Common myeloid progenitor, CD34-positive (primary cell): ENCODE data around the gene CCDC27.
"Not testable (repeated sequence)": the region's sequence is repeated elsewhere in the genome, so short reads cannot be mapped to it uniquely, and the experiment has no call there.

ENCODE experiments used
- CTCF ChIA-PET: fragments of 350-600 bp; sonication (Branson Sonifier 250); formaldehyde crosslinking; loops from one replicate; lab custom pipeline; 2021; ENCODE audit warnings: antibody characterized with exemption; lab: Charles Lee
- POLR2A ChIA-PET: fragments of 350-600 bp; sonication (Branson Sonifier 250); formaldehyde crosslinking; loops from one replicate; lab custom pipeline; 2021; ENCODE audit warnings: antibody characterized with exemption; lab: Charles Lee
- DNase-seq, 3 donors: peaks; one replicate each; pipeline versions ENCODE4 v3.0.0 to v3.0.0-alpha.2; 2013
- H3K27ac ChIP-seq, 2 experiments: 1 replicate in 1 of 2; 2 replicates in 1 of 2; pipeline ENCODE4 v1.7.0; 2013; ENCODE audit warnings: inconsistent platforms in 2 of 2, low read length in 2 of 2, mild to moderate bottlenecking in 2 of 2, low read depth in 1 of 2, moderate library complexity in 1 of 2; ENCODE audit not compliant: severe bottlenecking in 2 of 2, insufficient read depth in 1 of 2, poor library complexity in 1 of 2
- H3K27me3 ChIP-seq, 5 experiments: replicated peaks in 2 of 5; 1 replicate in 3 of 5; 2 replicates in 2 of 5; pipeline versions ENCODE4 v1.6.1 to v1.7.0; 2013; ENCODE audit warnings: low read length in 4 of 5, mild to moderate bottlenecking in 2 of 5, moderate library complexity in 2 of 5, inconsistent platforms in 1 of 5; ENCODE audit not compliant: insufficient read depth in 5 of 5, control insufficient read depth in 4 of 5
- H3K36me3 ChIP-seq, 4 experiments: 1 replicate in 2 of 4; 2 replicates in 2 of 4; pipeline versions ENCODE4 v1.6.1 to v1.7.0; 2013; ENCODE audit warnings: low read length in 3 of 4, control low read depth in 1 of 4, mild to moderate bottlenecking in 1 of 4; ENCODE audit not compliant: control insufficient read depth in 4 of 4, insufficient read depth in 4 of 4
- H3K4me1 ChIP-seq, 4 experiments: 1 replicate in 3 of 4; 2 replicates in 1 of 4; pipeline versions ENCODE4 v1.6.1 to v1.7.1; 2013; ENCODE audit warnings: low read length in 3 of 4, mild to moderate bottlenecking in 3 of 4, control low read depth in 1 of 4, inconsistent platforms in 1 of 4, moderate library complexity in 1 of 4; ENCODE audit not compliant: control insufficient read depth in 4 of 4, insufficient read depth in 4 of 4; ENCODE audit errors: control extremely low read depth in 1 of 4
- H3K4me3 ChIP-seq, 7 experiments: 1 replicate in 4 of 7; 2 replicates in 3 of 7; pipeline versions ENCODE4 v1.5.1 to v1.7.0; 2013; ENCODE audit warnings: mild to moderate bottlenecking in 7 of 7, low read length in 6 of 7, moderate library complexity in 6 of 7, inconsistent platforms in 2 of 7, low read depth in 2 of 7, control low read depth in 1 of 7; ENCODE audit not compliant: insufficient read depth in 4 of 7, control insufficient read depth in 1 of 7; ENCODE audit errors: extremely low read depth in 1 of 7
- H3K9me3 ChIP-seq, 5 experiments: 1 replicate in 4 of 5; 2 replicates in 1 of 5; pipeline versions ENCODE4 v1.6.1 to v1.7.1; 2013; ENCODE audit warnings: low read length in 4 of 5, mild to moderate bottlenecking in 2 of 5, inconsistent platforms in 1 of 5, low read depth in 1 of 5, moderate library complexity in 1 of 5; ENCODE audit not compliant: control insufficient read depth in 4 of 5, insufficient read depth in 2 of 5; ENCODE audit errors: control extremely low read depth in 1 of 5
- WGBS: methylation state at CpG from one replicate; pipeline ENCODE4 v1.1.5; 2013; ENCODE audit not compliant: insufficient coverage; 5-methylcytosine and 5-hydroxymethylcytosine counted together

The CCDC27 gene

GRCh38 chr1:3790952-3791351 is 38.7 kb downstream of the CCDC27 start:
- Histone ChIP-seq H3K9me3 (no peaks in the 10 kb centered on the region), H3K27me3 (no peaks in the 10 kb centered on the region), H3K27ac (no peak overlapping the region), H3K4me3 (no peak overlapping the region), H3K4me1 (peaks cover 5 to 25% (median 21%) of the 10 kb centered on the region in 4 experiments), H3K36me3 (peaks cover 0 to 60% (median 31%) of the 10 kb centered on the region in 4 experiments)
- ChIA-PET CTCF (no interaction called here), POLR2A (no interaction called here)
- no peak for DNase-seq
- 95% methylated on average over 18 of the region's 18 CpGs for WGBS

GRCh38 chr1:3795453-3796214 is 43.4 kb downstream of the CCDC27 start:
- H3K4me3 ChIP-seq = peak overlapping the region; percentile 72 to 95 (median 86)
- H3K27ac ChIP-seq = peak overlapping the region; percentile 58 to 84
- WGBS = 7% methylated on average over 41 of the region's 53 CpGs
- H3K9me3 ChIP-seq = no peaks in the 10 kb centered on the region
- DNase-seq = no peak
- ChIA-PET POLR2A (no interaction called here), CTCF (interaction anchor here (1.0 to 3.7 kb wide), 3 partner anchors 10 to 862 kb away, joined by 3 to 18 read pairs (median 3); no protein-coding TSS in a partner anchor)
- peaks cover 0 to 4% (median 0%) of the 10 kb centered on the region in 5 experiments for H3K27me3 ChIP-seq
- peaks cover 0 to 14% (median 4%) of the 10 kb centered on the region in 4 experiments for H3K36me3 ChIP-seq
- peaks cover 5 to 33% (median 26%) of the 10 kb centered on the region in 4 experiments for H3K4me1 ChIP-seq

- peaks cover 0 to 4% (median 0%) of the 10 kb centered on the region in 5 experiments for H3K27me3 ChIP-seq
- WGBS = 5% methylated on average over 55 of the region's 60 CpGs
- no peaks in the 10 kb centered on the region for H3K9me3 ChIP-seq
- peak; percentile 89 to 95 (median 92) for DNase-seq
- peaks cover 5 to 33% (median 26%) of the 10 kb centered on the region in 4 experiments for H3K4me1 ChIP-seq
- POLR2A ChIA-PET = no interaction called here
- H3K4me3 ChIP-seq = peak within 1 kb of the TSS; percentile 72 to 95 (median 86)
- H3K27ac ChIP-seq = peak within 1 kb of the TSS; percentile 58 to 84
- peaks cover 0 to 9% (median 0%) of the 10 kb centered on the region in 4 experiments for H3K36me3 ChIP-seq
- CTCF ChIA-PET = interaction anchor here (1.0 to 3.7 kb wide), 4 partner anchors 9 to 861 kb away, joined by 3 to 18 read pairs (median 4); no protein-coding TSS in a partner anchor
These were observed 44.2 kb downstream of the CCDC27 start, which contains the start of gene LRRC47 for GRCh38 chr1:3796215-3797061. Gene LRRC47 (minus strand): TSS chr1:3796498. CDS start chr1:3796476, 22 bp downstream.

GRCh38 chr1:3799976-3800685 is 47.9 kb downstream of the CCDC27 start:
- 96% methylated on average over 11 of the region's 11 CpGs for WGBS
- Histone ChIP-seq H3K4me3 (no peak overlapping the region), H3K27me3 (peaks cover 0 to 11% (median 2%) of the 10 kb centered on the region in 5 experiments), H3K4me1 (peaks cover 3 to 14% (median 11%) of the 10 kb centered on the region in 4 experiments), H3K36me3 (no peaks in the 10 kb centered on the region), H3K27ac (no peak overlapping the region), H3K9me3 (no peaks in the 10 kb centered on the region)
- POLR2A ChIA-PET = no interaction called here
- DNase-seq = no peak
- CTCF ChIA-PET = interaction anchor here (1.0 kb wide), 1 partner anchor 24 kb away, joined by 4 read pairs; no protein-coding TSS in a partner anchor

- H3K27ac ChIP-seq, H3K9me3 ChIP-seq, POLR2A ChIA-PET, H3K4me3 ChIP-seq, H3K36me3 ChIP-seq, DNase-seq, CTCF ChIA-PET, H3K4me1 ChIP-seq: not testable (repeated sequence)
- 100% methylated on average over 1 of the region's 3 CpGs for WGBS
- H3K27me3 ChIP-seq = peaks cover 0 to 14% (median 2%) of the 10 kb centered on the region in 5 experiments
These were observed 48.5 kb downstream of the CCDC27 start for GRCh38 chr1:3800795-3801194.

- ChIA-PET POLR2A (no interaction called here), CTCF (interaction anchor here (1.3 kb wide), 1 partner anchor 28 kb away, joined by 4 read pairs; no protein-coding TSS in a partner anchor)
- Histone ChIP-seq H3K27me3 (peaks cover 0 to 14% (median 2%) of the 10 kb centered on the region in 5 experiments), H3K36me3 (no peaks in the 10 kb centered on the region), H3K9me3 (peaks cover 0 to 5% (median 0%) of the 10 kb centered on the region in 5 experiments), H3K4me3 (no peak overlapping the region), H3K4me1 (no peaks in the 10 kb centered on the region), H3K27ac (peak overlapping the region in 1 of 2 experiments; percentile 49)
- 86% methylated on average over 13 of the region's 19 CpGs for WGBS
- DNase-seq = no peak
These were observed 51.8 kb downstream of the CCDC27 start for GRCh38 chr1:3803905-3804626.
